Activated CD4-positive, alpha-beta T cell treated with anti-CD3 and anti-CD28 coated beads, Interleukin-2, amount 10 ng/mL, durations not matched to agents 24 days and 14 days (primary cell): ENCODE measurements around the gene FCGR2B. TPM values are rescaled to one million over a fixed set of nuclear protein-coding genes. Genes with fewer than 3 reads are reported as not detected.
"Not testable (repeated sequence)": the region's sequence is repeated elsewhere in the genome, so short reads cannot be mapped to it uniquely, and the experiment has no call there.

Experiments used
- DNase-seq: peaks from one replicate; pipeline ENCODE4 v3.0.0; 2022
- H3K27ac Mint-ChIP-seq: one replicate; pipeline ENCODE4 v1.8.0; 2022; ENCODE audit warnings: mild to moderate bottlenecking, mixed read lengths
- H3K27me3 Mint-ChIP-seq: one replicate; pipeline ENCODE4 v1.8.0; 2022; ENCODE audit warnings: mixed read lengths
- H3K36me3 Mint-ChIP-seq: one replicate; pipeline ENCODE4 v1.8.0; 2022; ENCODE audit warnings: low read depth, mild to moderate bottlenecking, mixed read lengths
- H3K4me1 Mint-ChIP-seq: one replicate; pipeline ENCODE4 v1.8.0; 2021; ENCODE audit warnings: mixed read lengths
- H3K4me3 Mint-ChIP-seq: one replicate; pipeline ENCODE4 v1.8.0; 2022; ENCODE audit warnings: mild to moderate bottlenecking, moderate library complexity, mixed read lengths
- H3K9me3 Mint-ChIP-seq: one replicate; pipeline ENCODE4 v1.8.0; 2021; ENCODE audit warnings: mixed read lengths
- intact Hi-C: fragments of 100-400 bp; cut with micrococcal nuclease; formaldehyde crosslinking; loops from one replicate; pipeline ENCODE4 v1.15.1; 2023
- total RNA-seq: library from RNA; stranded (reverse); gene quantifications from 2 replicates; pipeline ENCODE4 v1.2.3, GENCODE V29; 2022

The FCGR2B gene
- not detected in 2 replicates for total RNA-seq

GRCh38 chr1:161662684-161663339 is at the start of gene FCGR2B:
Gene FCGR2B (plus strand): TSS chr1:161663143. CDS start chr1:161663242, 99 bp downstream.
- H3K27ac Mint-ChIP-seq, intact Hi-C loops, H3K27me3 Mint-ChIP-seq, H3K4me3 Mint-ChIP-seq, H3K36me3 Mint-ChIP-seq, H3K4me1 Mint-ChIP-seq, H3K9me3 Mint-ChIP-seq, DNase-seq: not testable (repeated sequence)

- DNase-seq, H3K36me3 Mint-ChIP-seq, H3K9me3 Mint-ChIP-seq, H3K4me3 Mint-ChIP-seq, intact Hi-C loops, H3K27ac Mint-ChIP-seq: not testable (repeated sequence)
- Mint-ChIP-seq H3K4me1 (peaks cover 21% of the 10 kb centered on the region), H3K27me3 (peaks cover 21% of the 10 kb centered on the region)
Observed at GRCh38 chr1:161616417-161616816, 46.5 kb upstream of the FCGR2B start.

GRCh38 chr1:161618517-161618916 is 44.4 kb upstream of the FCGR2B start:
- H3K9me3 Mint-ChIP-seq, H3K36me3 Mint-ChIP-seq, H3K4me3 Mint-ChIP-seq, intact Hi-C loops, H3K27ac Mint-ChIP-seq, DNase-seq: not testable (repeated sequence)
- Mint-ChIP-seq H3K27me3 (peaks cover 15% of the 10 kb centered on the region), H3K4me1 (peaks cover 18% of the 10 kb centered on the region)

GRCh38 chr1:161620399-161620798 is 42.5 kb upstream of the FCGR2B start:
- not testable (repeated sequence) for DNase-seq, H3K36me3 Mint-ChIP-seq, H3K27ac Mint-ChIP-seq, H3K9me3 Mint-ChIP-seq
- H3K4me3 Mint-ChIP-seq: peak overlapping the region; percentile 30
- intact Hi-C loops: loop anchor here (2.0 to 5.0 kb wide), 2 partner anchors 106 to 122 kb away; no protein-coding TSS in a partner anchor
- H3K4me1 Mint-ChIP-seq: peaks cover 29% of the 10 kb centered on the region
- H3K27me3 Mint-ChIP-seq: peaks cover 15% of the 10 kb centered on the region

- Mint-ChIP-seq H3K4me3 (peak overlapping the region; percentile 97), H3K27me3 (peaks cover 13% of the 10 kb centered on the region), H3K27ac (peak overlapping the region; percentile 91), H3K4me1 (peaks cover 30% of the 10 kb centered on the region)
- not testable (repeated sequence) for H3K9me3 Mint-ChIP-seq, H3K36me3 Mint-ChIP-seq
- intact Hi-C loops: loop anchor here (1.0 to 5.0 kb wide), 3 partner anchors 9 to 121 kb away; no protein-coding TSS in a partner anchor
- peak; percentile 93 for DNase-seq
Observed at GRCh38 chr1:161621181-161622000, 41.6 kb upstream of the FCGR2B start.

- H3K9me3 Mint-ChIP-seq, H3K36me3 Mint-ChIP-seq: not testable (repeated sequence)
- Mint-ChIP-seq H3K27me3 (peaks cover 16% of the 10 kb centered on the region), H3K27ac (peak overlapping the region; percentile 77), H3K4me3 (peak overlapping the region; percentile 97), H3K4me1 (peaks cover 33% of the 10 kb centered on the region)
- peak; percentile 66 for DNase-seq
- intact Hi-C loops: loop anchor here (5.0 kb wide), 1 partner anchor 120 kb away; no protein-coding TSS in a partner anchor
Observed at GRCh38 chr1:161622054-161622453, 40.9 kb upstream of the FCGR2B start.

- not testable (repeated sequence) for H3K9me3 Mint-ChIP-seq, H3K36me3 Mint-ChIP-seq, DNase-seq, H3K27ac Mint-ChIP-seq
- peak overlapping the region; percentile 57 for H3K4me3 Mint-ChIP-seq
- intact Hi-C loops: loop anchor here (5.0 kb wide), 1 partner anchor 119 kb away; no protein-coding TSS in a partner anchor
- peaks cover 33% of the 10 kb centered on the region for H3K4me1 Mint-ChIP-seq
- H3K27me3 Mint-ChIP-seq: peaks cover 13% of the 10 kb centered on the region
Observed at GRCh38 chr1:161623401-161624051, 39.4 kb upstream of the FCGR2B start.

GRCh38 chr1:161624605-161625004 is 38.3 kb upstream of the FCGR2B start:
- H3K27me3 Mint-ChIP-seq: peaks cover 10% of the 10 kb centered on the region
- not testable (repeated sequence) for DNase-seq
- intact Hi-C loops: loop anchor here (5.0 kb wide), 1 partner anchor 118 kb away; no protein-coding TSS in a partner anchor

GRCh38 chr1:161626445-161627146 is 36.3 kb upstream of the FCGR2B start:
- H3K27me3 Mint-ChIP-seq, H3K27ac Mint-ChIP-seq, H3K4me3 Mint-ChIP-seq, H3K36me3 Mint-ChIP-seq, intact Hi-C loops, H3K9me3 Mint-ChIP-seq, DNase-seq: not testable (repeated sequence)
- H3K4me1 Mint-ChIP-seq: peaks cover 26% of the 10 kb centered on the region

More at GRCh38 chr1:161624605-161625004, 38.3 kb upstream of the FCGR2B start:
- H3K4me1 Mint-ChIP-seq: peaks cover 33% of the 10 kb centered on the region
- H3K36me3 Mint-ChIP-seq, H3K9me3 Mint-ChIP-seq, H3K4me3 Mint-ChIP-seq, H3K27ac Mint-ChIP-seq: not testable (repeated sequence)

- H3K27ac Mint-ChIP-seq, H3K4me1 Mint-ChIP-seq, intact Hi-C loops, H3K4me3 Mint-ChIP-seq, DNase-seq, H3K9me3 Mint-ChIP-seq, H3K36me3 Mint-ChIP-seq, H3K27me3 Mint-ChIP-seq: not testable (repeated sequence)
Observed at GRCh38 chr1:161630128-161630742, 32.7 kb upstream of the FCGR2B start.

GRCh38 chr1:161631076-161631475 is 31.9 kb upstream of the FCGR2B start, which contains the start of gene FCGR3B:
Gene FCGR3B (minus strand): TSS chr1:161631176. CDS start chr1:161631094, 82 bp downstream.
- Mint-ChIP-seq H3K36me3 (no peaks in the 10 kb centered on the region), H3K27ac (no peak within 1 kb of the TSS), H3K9me3 (no peaks in the 10 kb centered on the region), H3K4me1 (peaks cover 5% of the 10 kb centered on the region), H3K4me3 (no peak within 1 kb of the TSS), H3K27me3 (peaks cover 4% of the 10 kb centered on the region)
- intact Hi-C loops: no loop called here
- DNase-seq: no peak

GRCh38 chr1:161634993-161635392 is 27.9 kb upstream of the FCGR2B start:
- H3K27ac Mint-ChIP-seq, intact Hi-C loops, H3K4me3 Mint-ChIP-seq, H3K4me1 Mint-ChIP-seq, H3K27me3 Mint-ChIP-seq, DNase-seq, H3K9me3 Mint-ChIP-seq, H3K36me3 Mint-ChIP-seq: not testable (repeated sequence)
